Gastrocnemius medialis (tissue), 4 donors: ENCODE results near the gene VAV2.

Experiments
- POLR2A ChIP-seq, 2 donors: fragments of 450-650 bp; IDR thresholded peaks; one replicate each; pipeline ENCODE4 v1.6.1; 2017; ENCODE audit warnings: antibody characterized with exemption in 2 of 2, mild to moderate bottlenecking in 2 of 2, moderate library complexity in 2 of 2
- TF ChIP-seq, protein P1 (sequence below), 5 experiments: fragments of 450-650 bp in 3 of 5; fragments of 200-600 bp in 2 of 5; sonication (generic) in 2 of 5; IDR thresholded peaks in 4 of 5; conservative IDR thresholded peaks in 1 of 5; 1 replicate in 4 of 5; 2 replicates in 1 of 5; pipeline ENCODE4 v1.5.1; 2016 to 2019; ENCODE audit warnings: antibody characterized with exemption in 5 of 5, mild to moderate bottlenecking in 3 of 5, moderate library complexity in 3 of 5

- TF ChIP-seq POLR2A (IDR thresholded peaks at IDR 0.05): no peak
- TF ChIP-seq, protein P1, sequence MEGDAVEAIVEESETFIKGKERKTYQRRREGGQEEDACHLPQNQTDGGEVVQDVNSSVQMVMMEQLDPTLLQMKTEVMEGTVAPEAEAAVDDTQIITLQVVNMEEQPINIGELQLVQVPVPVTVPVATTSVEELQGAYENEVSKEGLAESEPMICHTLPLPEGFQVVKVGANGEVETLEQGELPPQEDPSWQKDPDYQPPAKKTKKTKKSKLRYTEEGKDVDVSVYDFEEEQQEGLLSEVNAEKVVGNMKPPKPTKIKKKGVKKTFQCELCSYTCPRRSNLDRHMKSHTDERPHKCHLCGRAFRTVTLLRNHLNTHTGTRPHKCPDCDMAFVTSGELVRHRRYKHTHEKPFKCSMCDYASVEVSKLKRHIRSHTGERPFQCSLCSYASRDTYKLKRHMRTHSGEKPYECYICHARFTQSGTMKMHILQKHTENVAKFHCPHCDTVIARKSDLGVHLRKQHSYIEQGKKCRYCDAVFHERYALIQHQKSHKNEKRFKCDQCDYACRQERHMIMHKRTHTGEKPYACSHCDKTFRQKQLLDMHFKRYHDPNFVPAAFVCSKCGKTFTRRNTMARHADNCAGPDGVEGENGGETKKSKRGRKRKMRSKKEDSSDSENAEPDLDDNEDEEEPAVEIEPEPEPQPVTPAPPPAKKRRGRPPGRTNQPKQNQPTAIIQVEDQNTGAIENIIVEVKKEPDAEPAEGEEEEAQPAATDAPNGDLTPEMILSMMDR (IDR thresholded peaks at IDR 0.05 in 4 of 5, conservative IDR thresholded peaks at IDR 0.05 in 1 of 5): no peak
Measured at GRCh38 chr9:133958756-133959155, 33.4 kb downstream of the VAV2 start.
